GM13976 (cell line): ENCODE measurements around the gene ENTPD6.
"Not testable (repeated sequence)": the region's sequence is repeated elsewhere in the genome, so short reads cannot be mapped to it uniquely, and the experiment has no call there.

Experiments used
- DNase-seq: peaks from one replicate; pipeline ENCODE4 v3.0.0; 2012; ENCODE audit warnings: low spot score
- in situ Hi-C: fragments of 300-500 bp; cut with MboI; formaldehyde crosslinking; loops from one replicate; pipeline ENCODE4 v1.12.0; 2022; ENCODE audit warnings: low sequenced_read_pairs, mixed read lengths, inconsistent platforms; ENCODE audit not compliant: unreplicated experiment
- TF ChIP-seq, protein P1 (sequence below): IDR thresholded peaks from 2 replicates; pipeline ENCODE4 v1.5.1; 2012; ENCODE audit warnings: borderline replicate concordance, mild to moderate bottlenecking; ENCODE audit not compliant: insufficient read depth; ENCODE audit errors: extremely low read depth, missing control alignments, control extremely low read depth

Gene ENTPD6

GRCh38 chr20:25173886-25174308 lies 21.6 kb upstream of the ENTPD6 start:
- DNase-seq = no peak
- in situ Hi-C loops = loop anchor here (10.0 kb wide), 2 partner anchors 99 to 179 kb away; partner anchors contain the start of gene APMAP
- TF ChIP-seq, protein P1, sequence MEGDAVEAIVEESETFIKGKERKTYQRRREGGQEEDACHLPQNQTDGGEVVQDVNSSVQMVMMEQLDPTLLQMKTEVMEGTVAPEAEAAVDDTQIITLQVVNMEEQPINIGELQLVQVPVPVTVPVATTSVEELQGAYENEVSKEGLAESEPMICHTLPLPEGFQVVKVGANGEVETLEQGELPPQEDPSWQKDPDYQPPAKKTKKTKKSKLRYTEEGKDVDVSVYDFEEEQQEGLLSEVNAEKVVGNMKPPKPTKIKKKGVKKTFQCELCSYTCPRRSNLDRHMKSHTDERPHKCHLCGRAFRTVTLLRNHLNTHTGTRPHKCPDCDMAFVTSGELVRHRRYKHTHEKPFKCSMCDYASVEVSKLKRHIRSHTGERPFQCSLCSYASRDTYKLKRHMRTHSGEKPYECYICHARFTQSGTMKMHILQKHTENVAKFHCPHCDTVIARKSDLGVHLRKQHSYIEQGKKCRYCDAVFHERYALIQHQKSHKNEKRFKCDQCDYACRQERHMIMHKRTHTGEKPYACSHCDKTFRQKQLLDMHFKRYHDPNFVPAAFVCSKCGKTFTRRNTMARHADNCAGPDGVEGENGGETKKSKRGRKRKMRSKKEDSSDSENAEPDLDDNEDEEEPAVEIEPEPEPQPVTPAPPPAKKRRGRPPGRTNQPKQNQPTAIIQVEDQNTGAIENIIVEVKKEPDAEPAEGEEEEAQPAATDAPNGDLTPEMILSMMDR = no peak

DNA sequence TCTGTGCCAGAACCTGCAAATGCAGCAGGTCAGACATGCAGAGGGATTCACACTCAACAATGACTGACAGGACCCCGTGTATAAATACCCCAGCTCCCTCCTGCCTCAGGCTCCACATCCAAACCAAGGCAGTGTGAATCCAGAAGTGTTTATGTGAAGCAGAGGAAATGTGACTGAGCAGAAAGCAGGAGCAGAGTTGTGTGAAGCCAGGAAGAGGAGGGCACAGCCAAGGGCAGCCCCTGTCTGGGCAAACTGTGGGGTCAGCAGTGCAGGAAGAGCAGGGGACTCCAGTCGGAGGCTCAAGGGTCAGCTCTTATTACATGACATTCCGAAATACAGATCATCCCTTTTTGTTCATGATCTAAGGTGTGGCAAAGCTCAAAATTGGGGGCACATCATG lies 19.3 kb upstream of the ENTPD6 start:
- DNase-seq = no peak
- in situ Hi-C loops = loop anchor here (10.0 to 25.0 kb wide), 3 partner anchors 101 to 211 kb away; partner anchors contain the start of genes ABHD12 and APMAP
- TF ChIP-seq, protein P1 = no peak

GRCh38 chr20:25177890-25178321 lies 17.6 kb upstream of the ENTPD6 start:
- TF ChIP-seq, protein P1 = no peak
- DNase-seq = no peak
- in situ Hi-C loops = loop anchor here (10.0 to 25.0 kb wide), 3 partner anchors 103 to 209 kb away; partner anchors contain the start of genes ABHD12 and APMAP

- peak; percentile 63 for DNase-seq
- TF ChIP-seq, protein P1 = peak; percentile 79
- in situ Hi-C loops = loop anchor here (10.0 to 25.0 kb wide), 3 partner anchors 104 to 208 kb away; partner anchors contain the start of genes ABHD12 and APMAP
Measured at GRCh38 chr20:25178563-25179438, 16.7 kb upstream of the ENTPD6 start.

DNA sequence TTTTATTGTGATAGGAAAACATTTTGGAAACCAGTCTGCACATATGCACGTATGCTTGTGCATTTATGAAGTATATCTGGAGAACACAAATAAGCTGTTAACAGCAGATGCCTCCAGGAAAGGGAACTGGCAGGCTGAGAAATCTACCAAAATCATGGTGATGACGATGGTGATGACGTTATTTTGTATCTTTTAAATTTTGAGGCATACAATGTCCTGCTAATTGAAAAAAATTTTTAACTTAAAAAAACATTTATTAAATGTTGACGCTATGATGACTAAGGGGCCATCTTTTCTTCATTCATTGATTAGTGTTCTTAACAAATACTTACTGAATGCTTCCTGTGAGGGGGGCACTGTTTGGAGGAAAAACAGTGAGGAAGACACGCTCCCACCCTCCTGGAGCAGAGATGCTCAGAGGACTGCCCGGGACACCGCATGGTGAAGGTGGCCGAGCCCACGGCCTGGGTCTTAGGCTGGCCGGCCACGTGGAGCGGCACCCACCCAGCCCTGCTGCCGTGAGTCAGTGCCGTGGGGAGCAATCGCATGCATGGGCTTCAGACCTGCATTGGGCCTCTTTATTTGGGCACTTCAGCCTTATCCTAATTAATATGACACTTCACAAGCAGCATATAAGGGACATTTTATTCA lies 15.9 kb upstream of the ENTPD6 start:
- in situ Hi-C loops = loop anchor here (10.0 to 25.0 kb wide), 3 partner anchors 105 to 208 kb away; partner anchors contain the start of genes ABHD12 and APMAP
- DNase-seq = no peak
- TF ChIP-seq, protein P1 = no peak

DNA sequence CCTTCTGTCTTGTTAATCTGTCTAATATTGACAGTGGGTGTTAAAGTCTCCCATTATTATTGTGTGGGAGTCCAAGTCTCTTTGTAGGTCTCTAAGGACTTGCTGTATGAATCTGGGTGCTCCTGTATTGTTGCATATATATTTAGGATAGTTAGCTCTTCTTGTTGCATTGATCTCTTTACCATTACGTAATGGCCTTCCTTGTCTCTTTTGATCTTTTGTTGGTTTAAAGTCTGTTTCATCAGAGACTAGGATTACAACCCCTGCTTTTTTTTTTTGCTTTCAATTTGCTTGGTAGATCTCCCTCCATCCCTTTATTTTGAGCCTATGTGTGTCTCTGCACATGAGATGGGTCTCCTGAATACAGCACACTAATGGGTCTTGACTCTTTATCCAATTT lies 11.1 kb upstream of the ENTPD6 start:
- in situ Hi-C loops = loop anchor here (25.0 kb wide), 1 partner anchor 203 kb away; the partner anchor contains the start of gene ABHD12
- DNase-seq = not testable (repeated sequence)
